Measurements from ENCODE around the gene EVX2.

GRCh38 chr2:176096986-176097819 lies 13.4 kb upstream of the EVX2 start:
- TF ChIP-seq, protein P1, sequence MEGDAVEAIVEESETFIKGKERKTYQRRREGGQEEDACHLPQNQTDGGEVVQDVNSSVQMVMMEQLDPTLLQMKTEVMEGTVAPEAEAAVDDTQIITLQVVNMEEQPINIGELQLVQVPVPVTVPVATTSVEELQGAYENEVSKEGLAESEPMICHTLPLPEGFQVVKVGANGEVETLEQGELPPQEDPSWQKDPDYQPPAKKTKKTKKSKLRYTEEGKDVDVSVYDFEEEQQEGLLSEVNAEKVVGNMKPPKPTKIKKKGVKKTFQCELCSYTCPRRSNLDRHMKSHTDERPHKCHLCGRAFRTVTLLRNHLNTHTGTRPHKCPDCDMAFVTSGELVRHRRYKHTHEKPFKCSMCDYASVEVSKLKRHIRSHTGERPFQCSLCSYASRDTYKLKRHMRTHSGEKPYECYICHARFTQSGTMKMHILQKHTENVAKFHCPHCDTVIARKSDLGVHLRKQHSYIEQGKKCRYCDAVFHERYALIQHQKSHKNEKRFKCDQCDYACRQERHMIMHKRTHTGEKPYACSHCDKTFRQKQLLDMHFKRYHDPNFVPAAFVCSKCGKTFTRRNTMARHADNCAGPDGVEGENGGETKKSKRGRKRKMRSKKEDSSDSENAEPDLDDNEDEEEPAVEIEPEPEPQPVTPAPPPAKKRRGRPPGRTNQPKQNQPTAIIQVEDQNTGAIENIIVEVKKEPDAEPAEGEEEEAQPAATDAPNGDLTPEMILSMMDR (IDR thresholded peaks at IDR 0.05) = peak; percentile 75 to 84 (median 80)
- no peak for TF ChIP-seq POLR2A (IDR thresholded peaks at IDR 0.05)

Data from uterus (tissue), 2 donors.